ENCODE data around the gene SRRM3. TPM values are rescaled to one million over a fixed set of nuclear protein-coding genes. Genes with fewer than 3 reads are reported as not detected.
"Not testable (repeated sequence)": the region's sequence is repeated elsewhere in the genome, so short reads cannot be mapped to it uniquely, and the experiment has no call there.

Gene SRRM3
- total RNA-seq (2014; rRNA removed; shearing (Covaris generic)) = 3.8 and 4.8 TPM in 2 replicates

DNA sequence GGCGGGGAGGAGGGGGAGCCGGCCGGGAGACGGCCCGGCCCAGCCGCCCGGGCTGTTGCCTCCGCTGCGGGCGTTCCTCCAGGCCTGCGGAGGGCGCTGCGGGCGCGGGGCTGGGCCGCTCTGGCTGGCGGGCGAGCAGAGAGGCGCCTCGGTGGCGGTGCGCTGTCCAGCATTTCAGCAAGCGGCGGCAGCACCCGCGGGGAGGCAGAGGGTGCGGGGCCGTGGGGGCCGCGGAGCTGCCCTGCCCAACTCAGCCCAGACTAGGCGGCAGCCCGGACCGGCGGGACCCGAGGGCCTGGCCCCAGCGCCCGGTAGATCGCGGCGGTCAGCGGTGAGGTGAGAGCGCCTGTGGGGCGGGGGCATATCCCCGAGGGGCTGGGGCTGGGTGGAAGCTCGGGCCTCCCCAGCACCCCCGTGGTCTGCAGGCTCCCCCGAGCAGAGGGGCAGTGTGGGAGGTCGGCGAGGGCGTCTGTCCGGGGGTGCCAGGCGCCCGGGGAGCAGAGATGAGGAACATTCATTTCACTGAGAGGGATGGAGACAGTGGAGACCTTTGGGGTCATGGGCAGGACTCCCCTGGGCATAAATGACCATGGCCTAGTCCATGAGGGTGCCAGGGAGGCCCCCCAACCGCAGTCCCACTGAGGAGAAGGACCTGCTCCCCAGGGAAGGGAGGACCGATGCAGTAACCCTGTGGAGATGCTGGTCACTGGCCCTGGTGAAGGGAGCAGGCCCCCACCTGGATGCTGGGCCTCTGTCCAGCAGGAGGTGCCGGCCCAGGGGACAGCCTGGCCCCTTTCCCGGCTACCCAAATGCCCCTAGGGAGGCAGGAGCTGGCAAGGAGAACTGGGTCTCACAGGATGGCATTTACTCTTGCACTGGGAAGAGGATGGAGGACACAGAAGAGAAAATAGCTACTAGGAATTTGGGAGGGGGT is at the start of gene SRRM3:
SRRM3 (plus strand) TSS at position 165 of the 934 bp plus-strand sequence. CDS start 33,171 bp downstream, outside the sequence.
- DNase-seq (ENCODE audit: low spot score) = peak; percentile 75

GRCh38 chr7:76151932-76152331 is 49.8 kb upstream of the SRRM3 start:
- no peak for DNase-seq (ENCODE audit: low spot score)

DNA sequence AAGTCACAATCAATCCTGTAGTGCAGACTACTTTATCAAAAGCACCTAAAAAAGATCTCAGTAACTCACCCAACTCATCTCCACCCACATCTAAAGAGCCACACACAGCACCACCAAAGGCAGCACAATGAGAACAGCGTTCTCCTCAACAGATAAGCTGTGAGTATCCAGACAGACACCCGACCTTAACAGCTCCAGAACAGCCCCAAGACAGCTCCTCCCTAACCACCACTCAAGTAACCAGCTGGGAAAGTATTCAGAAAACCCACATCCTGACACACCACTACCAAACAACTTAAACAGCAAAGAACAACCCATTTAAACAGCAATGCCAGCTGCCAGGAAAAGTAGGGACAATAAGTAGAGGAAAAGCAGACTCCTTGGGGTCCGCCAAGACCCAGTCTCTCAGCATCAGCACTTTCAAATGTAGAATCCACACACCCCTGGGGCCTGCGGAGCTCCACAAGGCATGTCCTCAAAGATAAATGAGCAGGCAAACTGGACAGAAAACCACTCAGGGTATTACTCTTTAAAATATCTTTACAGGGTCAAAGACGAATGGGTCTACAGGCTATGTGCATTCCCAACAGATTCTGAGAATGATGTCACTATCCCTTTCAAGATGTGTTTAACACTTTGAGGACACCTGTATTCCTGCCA is 48.0 kb upstream of the SRRM3 start:
- peak; percentile 53 for DNase-seq (ENCODE audit: low spot score)

DNA sequence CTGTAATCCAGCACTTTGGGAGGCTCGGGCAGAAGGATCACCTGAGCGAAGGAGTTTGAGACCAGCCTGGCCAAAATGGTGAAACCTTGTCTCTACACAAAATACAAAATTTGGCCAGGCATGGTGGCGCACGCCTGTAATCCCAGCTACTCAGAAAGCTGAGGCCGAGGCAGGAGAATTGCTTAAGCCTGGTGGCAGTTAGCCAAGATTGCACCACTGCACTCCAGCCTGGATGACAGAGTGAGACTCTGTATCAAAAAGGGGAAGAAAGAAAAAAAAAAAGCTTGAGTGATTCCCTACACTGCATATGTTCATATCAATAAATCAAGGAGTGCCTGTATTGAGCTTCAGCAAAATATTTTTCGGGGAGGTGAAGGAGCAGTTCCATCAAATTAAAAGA is 45.8 kb upstream of the SRRM3 start:
- peak; percentile 46 for DNase-seq (ENCODE audit: low spot score)

DNA sequence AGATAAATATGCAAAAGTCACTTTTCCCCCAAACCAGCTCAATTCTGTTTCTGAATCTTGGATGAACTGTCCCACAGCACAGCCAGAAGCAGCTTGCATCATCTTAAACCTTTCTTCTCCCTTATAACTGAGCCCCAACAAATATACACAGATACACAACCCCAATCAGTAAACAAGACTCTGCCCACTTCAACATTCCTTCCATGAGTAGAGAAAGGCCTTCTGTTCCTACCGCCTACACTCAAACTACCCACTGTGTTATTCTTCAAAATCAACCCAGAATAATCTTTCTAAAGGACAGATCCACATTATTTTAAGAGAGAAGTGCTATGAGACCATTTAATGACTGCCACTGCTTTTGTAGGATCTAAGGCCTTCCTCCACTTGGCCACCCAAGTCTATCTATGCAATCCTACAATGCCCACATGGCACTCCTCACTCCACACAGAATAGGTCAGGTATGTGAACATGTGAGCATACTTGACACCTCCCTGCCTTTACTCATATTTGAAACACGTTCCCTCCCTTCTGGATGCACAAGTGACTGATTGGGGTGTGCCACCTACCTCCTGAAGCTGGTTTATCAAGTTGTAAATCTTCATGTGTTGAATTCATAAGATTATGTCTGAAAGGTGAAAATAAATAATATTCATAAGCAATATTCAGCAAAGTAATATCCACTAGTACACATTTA is 44.6 kb upstream of the SRRM3 start:
- not testable (repeated sequence) for DNase-seq (ENCODE audit: low spot score)

- DNase-seq (ENCODE audit: low spot score) = not testable (repeated sequence)
Measured at GRCh38 chr7:76158416-76158815, 43.3 kb upstream of the SRRM3 start.

DNA sequence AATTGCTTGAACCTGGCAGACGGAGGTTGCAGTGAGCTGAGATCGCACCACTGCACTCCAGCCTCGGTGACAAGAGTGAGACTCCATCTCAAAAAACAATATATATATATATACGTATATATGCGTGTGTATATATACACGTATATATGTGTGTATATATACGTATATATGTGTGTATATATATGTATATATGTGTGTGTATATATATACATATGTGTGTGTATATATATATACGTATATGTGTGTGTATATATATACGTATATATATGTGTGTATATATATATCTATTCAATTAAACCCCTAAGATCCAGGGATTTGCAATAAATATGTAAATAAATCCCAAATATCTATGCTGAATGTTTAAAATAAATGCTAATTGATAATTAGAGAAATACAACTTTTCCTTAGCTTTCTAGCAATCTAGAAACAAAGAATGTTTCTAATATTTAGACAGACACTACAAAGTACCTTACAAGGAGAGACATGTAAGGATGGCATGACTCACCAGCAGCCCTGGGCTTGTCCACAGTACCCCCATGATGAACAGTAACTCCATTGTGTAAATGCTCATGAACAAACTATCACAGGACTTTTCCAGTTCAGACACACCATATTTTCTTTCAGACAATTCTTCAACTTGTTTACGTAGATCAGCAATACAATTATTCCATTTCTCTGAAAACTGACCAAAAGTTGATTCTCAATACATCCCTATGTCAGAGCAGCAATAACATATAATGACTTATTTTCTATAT is 39.1 kb upstream of the SRRM3 start:
- not testable (repeated sequence) for DNase-seq (ENCODE audit: low spot score)

GRCh38 chr7:76163812-76164211 is 37.9 kb upstream of the SRRM3 start:
- not testable (repeated sequence) for DNase-seq (ENCODE audit: low spot score)

- DNase-seq (ENCODE audit: low spot score) = no peak
Measured at GRCh38 chr7:76165106-76165972, 36.4 kb upstream of the SRRM3 start.

- DNase-seq (ENCODE audit: low spot score) = no peak
Measured at GRCh38 chr7:76165973-76166403, 35.7 kb upstream of the SRRM3 start.

- DNase-seq (ENCODE audit: low spot score) = peak; percentile 91
Measured at GRCh38 chr7:76166404-76167255, 35.1 kb upstream of the SRRM3 start.

- no peak for DNase-seq (ENCODE audit: low spot score)
Measured at GRCh38 chr7:76173566-76174205, 28.0 kb upstream of the SRRM3 start.

GRCh38 chr7:76176951-76177350 is 24.7 kb upstream of the SRRM3 start:
- DNase-seq (ENCODE audit: low spot score) = not testable (repeated sequence)

DNA sequence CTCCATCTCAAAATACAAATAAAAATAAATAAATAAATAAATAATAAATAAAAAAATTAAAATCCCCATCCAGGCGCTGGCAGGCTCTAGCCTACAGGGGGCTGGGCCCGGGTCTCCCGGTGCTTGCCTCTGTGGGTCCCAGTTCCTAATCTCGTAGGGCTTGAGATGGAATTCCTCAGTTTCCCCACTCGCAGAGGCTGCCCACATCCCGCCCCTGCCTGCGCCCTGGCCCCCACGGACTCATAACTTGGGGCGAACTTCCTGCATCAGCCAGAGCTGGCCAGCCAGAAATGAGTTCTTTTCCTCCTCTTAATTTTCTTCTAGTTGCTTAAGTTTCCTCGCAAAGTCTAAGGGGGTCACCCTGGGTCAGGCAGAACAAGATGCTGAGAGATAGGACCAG is 22.0 kb upstream of the SRRM3 start:
- DNase-seq (ENCODE audit: low spot score) = no peak

DNA sequence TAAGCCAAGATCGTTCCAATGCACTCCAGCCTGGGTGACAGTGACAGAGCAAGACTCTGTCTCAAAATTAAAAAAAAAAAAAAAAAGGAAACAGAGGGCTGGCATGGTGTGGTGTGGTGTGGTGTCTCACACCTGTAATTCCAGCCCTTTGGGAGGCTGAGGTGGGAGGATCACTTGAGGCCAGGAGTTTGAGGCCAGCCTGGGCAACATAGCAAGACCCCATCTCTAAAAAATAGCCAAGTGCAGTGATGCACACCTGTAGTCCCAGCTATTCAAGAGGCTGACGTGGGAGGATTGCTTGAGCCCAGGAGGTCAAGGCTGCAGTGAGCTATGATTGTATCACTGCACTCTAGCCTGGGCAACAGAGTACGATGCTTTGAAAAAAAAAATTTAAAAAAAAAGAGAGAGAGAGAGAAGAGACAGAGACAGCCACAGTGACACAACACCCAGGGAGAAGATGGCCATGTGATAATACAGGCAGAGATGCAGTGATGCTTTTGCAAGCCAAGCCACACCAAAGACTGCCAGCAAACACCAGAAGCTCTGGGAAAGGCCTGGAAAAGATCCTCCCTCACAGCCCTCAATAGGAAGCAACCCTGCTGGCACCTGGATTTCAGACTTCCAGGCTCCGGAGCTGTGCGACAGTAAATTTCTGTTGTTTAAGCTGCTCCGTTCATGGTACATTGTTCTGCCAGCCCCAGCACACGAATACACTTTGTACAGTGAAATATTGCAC is 19.3 kb upstream of the SRRM3 start:
- no peak for DNase-seq (ENCODE audit: low spot score)

- no peak for DNase-seq (ENCODE audit: low spot score)
Measured at GRCh38 chr7:76185187-76185896, 16.4 kb upstream of the SRRM3 start.

GRCh38 chr7:76187272-76187671 is 14.4 kb upstream of the SRRM3 start:
- no peak for DNase-seq (ENCODE audit: low spot score)

DNA sequence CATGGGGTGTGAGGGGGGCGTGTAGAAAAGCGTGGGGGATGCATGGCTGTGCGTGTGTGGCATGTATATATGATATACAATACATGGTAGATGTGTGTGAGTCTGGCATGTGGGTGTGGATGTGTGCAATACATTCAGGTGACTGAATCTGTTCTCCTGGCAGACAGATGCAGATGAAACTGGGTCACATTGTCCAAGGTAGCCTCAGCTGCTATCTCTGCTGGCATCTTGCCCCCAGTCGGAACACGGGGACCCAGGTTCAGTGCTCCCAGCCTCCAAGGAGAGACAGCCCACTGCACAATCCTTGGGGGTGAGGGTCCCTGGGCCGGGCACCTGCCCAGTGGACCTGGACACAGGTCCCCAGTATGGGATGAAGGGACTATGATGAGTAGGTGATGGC is 12.4 kb upstream of the SRRM3 start:
- DNase-seq (ENCODE audit: low spot score) = no peak
